Amniotic stem cell (primary cell): ENCODE data around the gene FAM227B.
"Not testable (repeated sequence)": the region's sequence is repeated elsewhere in the genome, so short reads cannot be mapped to it uniquely, and the experiment has no call there.

Experiments used
- DNase-seq: peaks from one replicate; lab custom pipeline; 2025; lab: John Stamatoyannopoulos, UW

FAM227B gene

GRCh38 chr15:49492830-49493229, 127.8 kb downstream of the FAM227B start:
- no peak for DNase-seq

GRCh38 chr15:49492151-49492550, 128.5 kb downstream of the FAM227B start:
- DNase-seq: no peak

- no peak for DNase-seq
Observed at GRCh38 chr15:49490966-49491365, 129.7 kb downstream of the FAM227B start.

- not testable (repeated sequence) for DNase-seq
Observed at GRCh38 chr15:49485401-49485800, 135.2 kb downstream of the FAM227B start.

- DNase-seq: not testable (repeated sequence)
Observed at GRCh38 chr15:49478982-49479381, 141.6 kb downstream of the FAM227B start.

- DNase-seq: not testable (repeated sequence)
Observed at GRCh38 chr15:49478021-49478420, 142.6 kb downstream of the FAM227B start.

GRCh38 chr15:49473031-49473430, 147.6 kb downstream of the FAM227B start:
- no peak for DNase-seq

GRCh38 chr15:49472338-49472737, 148.3 kb downstream of the FAM227B start:
- DNase-seq: no peak

- no peak for DNase-seq
Observed at GRCh38 chr15:49471733-49472132, 148.9 kb downstream of the FAM227B start.

GRCh38 chr15:49471248-49471647, 149.4 kb downstream of the FAM227B start:
- DNase-seq: not testable (repeated sequence)

GRCh38 chr15:49468481-49468839, 152.2 kb downstream of the FAM227B start:
- no peak for DNase-seq

- DNase-seq: no peak
Observed at GRCh38 chr15:49467746-49468480, 152.7 kb downstream of the FAM227B start.

- no peak for DNase-seq
Observed at GRCh38 chr15:49466119-49466518, 154.5 kb downstream of the FAM227B start.

GRCh38 chr15:49464522-49464921, 156.1 kb downstream of the FAM227B start:
- DNase-seq: no peak

GRCh38 chr15:49462232-49462844, 158.3 kb downstream of the FAM227B start:
- no peak for DNase-seq

GRCh38 chr15:49460411-49460941, 160.1 kb downstream of the FAM227B start:
- DNase-seq: no peak

- no peak for DNase-seq
Observed at GRCh38 chr15:49458145-49458544, 162.5 kb downstream of the FAM227B start.

- DNase-seq: no peak
Observed at GRCh38 chr15:49456166-49456565, 164.5 kb downstream of the FAM227B start.

GRCh38 chr15:49452595-49452994, 168.0 kb downstream of the FAM227B start:
- DNase-seq: no peak

GRCh38 chr15:49441816-49442215, 178.8 kb downstream of the FAM227B start:
- no peak for DNase-seq

GRCh38 chr15:49441356-49441755, 179.3 kb downstream of the FAM227B start:
- DNase-seq: no peak

- no peak for DNase-seq
Observed at GRCh38 chr15:49439678-49440395, 180.8 kb downstream of the FAM227B start.
